MM.1S (cell line): ENCODE results near the gene MAPK4.

Experiments used
- CTCF ChIP-seq: fragments of 300-600 bp; sonication (generic); IDR thresholded peaks from 2 replicates; pipeline ENCODE4 v1.5.1; 2016; ENCODE audit warnings: antibody characterized with exemption, low read length, mixed read lengths
- EZH2 ChIP-seq: fragments of 300-600 bp; sonication (generic); optimal IDR thresholded peaks from 2 replicates; pipeline ENCODE3; 2017; ENCODE audit warnings: low read depth, mild to moderate bottlenecking, antibody characterized with exemption, low read length, mixed read lengths
- EZH2phosphoT487 ChIP-seq: fragments of 300-600 bp; sonication (generic); IDR thresholded peaks from 2 replicates; pipeline ENCODE4 v1.6.1; 2018; ENCODE audit warnings: antibody characterized with exemption, low read length

- no peak for TF ChIP-seq CTCF
- TF ChIP-seq EZH2phosphoT487 = no peak
- no peak for TF ChIP-seq EZH2
These were observed 76.6 kb downstream of the MAPK4 start for GRCh38 chr18:50636366-50637057.
